ENCODE results near the gene ZSWIM3. TPM values are rescaled to one million over a fixed set of nuclear protein-coding genes. Genes with fewer than 3 reads are reported as not detected.

The ZSWIM3 gene
- total RNA-seq, 2 experiments from 2014 or later, result 3.5 to 3.6 TPM

GRCh38 chr20:45883100-45883469 lies 25.7 kb downstream of the ZSWIM3 start:
- H3K27me3 Mint-ChIP-seq, result no peaks in the 10 kb centered on the region
- peaks cover 19% of the 10 kb centered on the region for H3K36me3 Mint-ChIP-seq (ENCODE audit: low read depth)
- DNase-seq (no peak), ATAC-seq (no peak)
- intact Hi-C loops (cut with micrococcal nuclease), result no loop called here
- H3K9me3 Mint-ChIP-seq, result no peaks in the 10 kb centered on the region
- H3K27ac Mint-ChIP-seq, result no peak overlapping the region
- ChIA-PET POLR2A (interaction anchor here (0.6 to 3.3 kb wide), 5 partner anchors 28 to 87 kb away, joined by 3 to 14 read pairs (median 3); partner anchors contain the start of gene PCIF1), CTCF (interaction anchor here (1.0 to 3.4 kb wide), 3 partner anchors 83 to 87 kb away, joined by 4 to 11 read pairs (median 5); no protein-coding TSS in a partner anchor)
- H3K4me1 Mint-ChIP-seq (ENCODE audit: low read depth), result peaks cover 47% of the 10 kb centered on the region
- TF ChIP-seq CTCF (IDR thresholded peaks at IDR 0.05), result no peak
- H3K4me3 Mint-ChIP-seq, result no peak overlapping the region

- intact Hi-C loops (cut with micrococcal nuclease), result no loop called here
- ChIA-PET POLR2A (interaction anchor here (1.6 kb wide), 1 partner anchor 48 kb away, joined by 7 read pairs; the partner anchor contains the start of gene PCIF1), CTCF (interaction anchor here (3.4 kb wide), 1 partner anchor 83 kb away, joined by 11 read pairs; no protein-coding TSS in a partner anchor)
- H3K36me3 Mint-ChIP-seq (ENCODE audit: low read depth), result peaks cover 22% of the 10 kb centered on the region
- ATAC-seq (no peak), DNase-seq (no peak)
- no peak overlapping the region for H3K4me3 Mint-ChIP-seq
- no peak overlapping the region for H3K27ac Mint-ChIP-seq
- peaks cover 44% of the 10 kb centered on the region for H3K4me1 Mint-ChIP-seq (ENCODE audit: low read depth)
- TF ChIP-seq CTCF (IDR thresholded peaks at IDR 0.05), result no peak
- H3K9me3 Mint-ChIP-seq, result no peaks in the 10 kb centered on the region
- no peaks in the 10 kb centered on the region for H3K27me3 Mint-ChIP-seq
These were observed 29.4 kb downstream of the ZSWIM3 start for GRCh38 chr20:45886590-45887345.

- Mint-ChIP-seq H3K27ac (no peak within 1 kb of the TSS), H3K27me3 (no peaks in the 10 kb centered on the region), H3K36me3 (ENCODE audit: low read depth) (peaks cover 22% of the 10 kb centered on the region), H3K9me3 (no peaks in the 10 kb centered on the region), H3K4me3 (no peak within 1 kb of the TSS), H3K4me1 (ENCODE audit: low read depth) (peaks cover 45% of the 10 kb centered on the region)
- intact Hi-C loops (cut with micrococcal nuclease), result no loop called here
- POLR2A ChIA-PET, result interaction anchor here (0.6 to 1.6 kb wide), 2 partner anchors 47 to 142 kb away, joined by 3 to 7 read pairs; partner anchors contain the start of genes PCIF1 and SLC12A5
- no peak for ATAC-seq
- CTCF ChIA-PET, result no interaction called here
- DNase-seq, result no peak
- no peak for TF ChIP-seq CTCF (IDR thresholded peaks at IDR 0.05)
These were observed 29.9 kb downstream of the ZSWIM3 start, which contains the start of gene SPATA25 for GRCh38 chr20:45887346-45887715. Gene SPATA25, minus strand, starts transcription at chr20:45887622. Its CDS starts 32 bp downstream, at chr20:45887590.

- POLR2A ChIA-PET, result interaction anchor here (1.0 to 7.8 kb wide), 6 partner anchors 7 to 83 kb away, joined by 3 to 59 read pairs (median 21); partner anchors contain the start of genes ACOT8, PCIF1, ZNF335 and ZSWIM1
- Mint-ChIP-seq H3K36me3 (ENCODE audit: low read depth) (peaks cover 12% of the 10 kb centered on the region), H3K4me1 (ENCODE audit: low read depth) (peaks cover 42% of the 10 kb centered on the region), H3K9me3 (no peaks in the 10 kb centered on the region), H3K4me3 (no peak overlapping the region), H3K27me3 (no peaks in the 10 kb centered on the region), H3K27ac (no peak overlapping the region)
- no peak for ATAC-seq
- CTCF ChIA-PET, result interaction anchor here (1.6 kb wide), 1 partner anchor 64 kb away, joined by 7 read pairs; no protein-coding TSS in a partner anchor
- DNase-seq, result no peak
- no peak for TF ChIP-seq CTCF (IDR thresholded peaks at IDR 0.05)
- intact Hi-C loops (cut with micrococcal nuclease), result no loop called here
These were observed 31.3 kb downstream of the ZSWIM3 start for GRCh38 chr20:45888681-45889080.

Measured in activated CD8-positive, alpha-beta T cell treated with anti-CD3 and anti-CD28 coated beads for 36 hours (primary cell).